ENCODE data around the gene CRYBB3.

GRCh38 chr22:25208328-25208727 is 8.7 kb downstream of the CRYBB3 start:
- TF ChIP-seq POLR2A (IDR thresholded peaks at IDR 0.05): no peak
- TF ChIP-seq, protein P1, sequence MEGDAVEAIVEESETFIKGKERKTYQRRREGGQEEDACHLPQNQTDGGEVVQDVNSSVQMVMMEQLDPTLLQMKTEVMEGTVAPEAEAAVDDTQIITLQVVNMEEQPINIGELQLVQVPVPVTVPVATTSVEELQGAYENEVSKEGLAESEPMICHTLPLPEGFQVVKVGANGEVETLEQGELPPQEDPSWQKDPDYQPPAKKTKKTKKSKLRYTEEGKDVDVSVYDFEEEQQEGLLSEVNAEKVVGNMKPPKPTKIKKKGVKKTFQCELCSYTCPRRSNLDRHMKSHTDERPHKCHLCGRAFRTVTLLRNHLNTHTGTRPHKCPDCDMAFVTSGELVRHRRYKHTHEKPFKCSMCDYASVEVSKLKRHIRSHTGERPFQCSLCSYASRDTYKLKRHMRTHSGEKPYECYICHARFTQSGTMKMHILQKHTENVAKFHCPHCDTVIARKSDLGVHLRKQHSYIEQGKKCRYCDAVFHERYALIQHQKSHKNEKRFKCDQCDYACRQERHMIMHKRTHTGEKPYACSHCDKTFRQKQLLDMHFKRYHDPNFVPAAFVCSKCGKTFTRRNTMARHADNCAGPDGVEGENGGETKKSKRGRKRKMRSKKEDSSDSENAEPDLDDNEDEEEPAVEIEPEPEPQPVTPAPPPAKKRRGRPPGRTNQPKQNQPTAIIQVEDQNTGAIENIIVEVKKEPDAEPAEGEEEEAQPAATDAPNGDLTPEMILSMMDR (IDR thresholded peaks at IDR 0.05): no peak

Data from adrenal gland (tissue), 5 donors.